K562 (cell line): Measurements from ENCODE around the gene RRAD. TPM values are rescaled to one million over a fixed set of nuclear protein-coding genes. Genes with fewer than 3 reads are reported as not detected.

Experiments used
- ATAC-seq: fragments of 200-7000 bp; cut with Tn5 transposase; 3 replicates; pipeline ENCODE4 v1.9.1; 2020; ENCODE audit warnings: moderate library complexity
- BruUV-seq: library from RNA; stranded (reverse); fragments of 400-500 nt; replicated peaks from 2 replicates; lab custom pipeline; 2021; lab: Mats Ljungman, UMichigan
- CTCF ChIA-PET: fragments of 300-600 bp; formaldehyde crosslinking; extraction: SDS; loops from one replicate; lab custom pipeline; 2021; ENCODE audit warnings: low intra/inter-chr PET ratio; lab: Yijun Ruan, JAX
- POLR2A ChIA-PET: fragments of 300-600, 350-650 bp; sonication (Branson Sonifier 250); formaldehyde crosslinking; extraction: SDS; loops from one replicate; lab custom pipeline; 2021; ENCODE audit warnings: antibody characterized with exemption, inconsistent platforms; lab: Yijun Ruan, JAX
- DNase-seq, 4 experiments: peaks; one replicate each; pipeline versions ENCODE4 v3.0.0 to v3.0.0-alpha.2; 2011 to 2018; ENCODE audit warnings: low spot score in 3 of 4, mixed read lengths in 3 of 4; ENCODE audit errors: extremely low read depth in 1 of 4
- FAIRE-seq: peaks from 2 replicates; lab custom pipeline; 2011; peaks lifted over from hg19 to GRCh38; lab: Jason Lieb, UNC
- H2AFZ ChIP-seq: 2 replicates; pipeline ENCODE4 v1.6.0; 2011; ENCODE audit warnings: low read depth, low read length, control low read depth, inconsistent platforms
- H3K27ac ChIP-seq: fragments of 200-600 bp; 3 replicates; pipeline ENCODE4 v1.8.0; 2011; ENCODE audit warnings: low read depth, mild to moderate bottlenecking, control low read depth, inconsistent platforms, low read length, moderate library complexity, mixed read lengths; ENCODE audit errors: extremely low read depth
- H3K27me3 ChIP-seq, 2 experiments: fragments of 300-600 bp in 1 of 2; 2 replicates in 1 of 2; 3 replicates in 1 of 2; pipeline versions ENCODE4 v1.6.0 to v1.8.0; 2011; ENCODE audit warnings: inconsistent platforms in 2 of 2, low read length in 2 of 2, mild to moderate bottlenecking in 1 of 2, mixed read lengths in 1 of 2, moderate library complexity in 1 of 2; ENCODE audit not compliant: control insufficient read depth in 2 of 2, insufficient read depth in 2 of 2
- H3K36me3 ChIP-seq: fragments of 300-600 bp; 3 replicates; pipeline ENCODE4 v1.8.0; 2011; ENCODE audit warnings: mild to moderate bottlenecking, low read length, inconsistent platforms; ENCODE audit not compliant: control insufficient read depth, insufficient read depth
- H3K4me1 ChIP-seq, 2 experiments: fragments of 200-600 bp in 1 of 2; replicated peaks in 1 of 2; 2 replicates in 1 of 2; 3 replicates in 1 of 2; pipeline versions ENCODE4 v1.5.1 to v1.8.0; 2011; ENCODE audit warnings: inconsistent platforms in 2 of 2, low read length in 2 of 2, mild to moderate bottlenecking in 1 of 2, mixed read lengths in 1 of 2, moderate library complexity in 1 of 2; ENCODE audit not compliant: control insufficient read depth in 2 of 2, insufficient read depth in 2 of 2
- H3K4me2 ChIP-seq: 2 replicates; pipeline ENCODE4 v1.6.1; 2011; ENCODE audit warnings: low read length, control low read depth, inconsistent platforms, mixed read lengths; ENCODE audit not compliant: insufficient read depth
- H3K4me3 ChIP-seq: fragments of 200-600 bp; sonication (generic), shearing (Covaris generic); 2 replicates; pipeline ENCODE4 v1.5.1; 2016; ENCODE audit warnings: control low read depth, inconsistent platforms
- H3K79me2 ChIP-seq: fragments of 200-600 bp; 3 replicates; pipeline ENCODE4 v1.8.0; 2011; ENCODE audit warnings: low read length, inconsistent platforms; ENCODE audit not compliant: control insufficient read depth, insufficient read depth
- H3K9ac ChIP-seq, 2 experiments: 2 replicates each; pipeline versions ENCODE4 v1.6.0 to v1.6.1; 2011; ENCODE audit warnings: low read depth in 2 of 2, low read length in 2 of 2, control low read depth in 1 of 2, inconsistent platforms in 1 of 2, mild to moderate bottlenecking in 1 of 2, mixed read lengths in 1 of 2; ENCODE audit not compliant: insufficient read depth in 1 of 2
- H3K9me1 ChIP-seq: one replicate; pipeline ENCODE4 v1.6.0; 2011; ENCODE audit warnings: inconsistent platforms, mild to moderate bottlenecking, low read length, moderate library complexity; ENCODE audit not compliant: control insufficient read depth, insufficient read depth
- H3K9me3 ChIP-seq: replicated peaks from 2 replicates; pipeline ENCODE4 v1.5.1; 2011; ENCODE audit warnings: low read depth, low read length, inconsistent platforms; ENCODE audit not compliant: control insufficient read depth, insufficient read depth
- H4K20me1 ChIP-seq: replicated peaks from 2 replicates; pipeline ENCODE4 v1.6.1; 2011; ENCODE audit warnings: low read length, inconsistent platforms, mixed read lengths; ENCODE audit not compliant: control insufficient read depth, insufficient read depth
- HINFP ChIP-seq: fragments of 450-650 bp; conservative IDR thresholded peaks from 2 replicates; pipeline ENCODE4 v1.6.1; 2016; ENCODE audit warnings: missing genetic modification characterization, low read depth, mild to moderate bottlenecking, control low read depth, missing compliant biosample characterization
- ID3 ChIP-seq, 2 experiments: fragments of 250-450 bp in 1 of 2; fragments of 450-650 bp in 1 of 2; sonication (Bioruptor Pico) in 1 of 2; IDR thresholded peaks; 2 replicates each; pipeline versions ENCODE4 v1.6.1 to v1.8.0; 2016 to 2021; ENCODE audit warnings: mild to moderate bottlenecking in 2 of 2, moderate library complexity in 2 of 2, missing compliant biosample characterization in 1 of 2, missing genetic modification characterization in 1 of 2
- RCOR1 ChIP-seq, 2 experiments: IDR thresholded peaks; 2 replicates each; pipeline ENCODE4 v1.6.1; 2012; ENCODE audit warnings: low read depth in 2 of 2, low read length in 2 of 2, borderline replicate concordance in 1 of 2, improper control_type of control experiment in 1 of 2
- ZC3H8 ChIP-seq: fragments of 450-650 bp; IDR thresholded peaks from 2 replicates; pipeline ENCODE4 v1.6.1; 2017
- ZSCAN29 ChIP-seq: fragments of 450-650 bp; IDR thresholded peaks from 2 replicates; pipeline ENCODE4 v1.6.1; 2017
- WGBS: fragments of 100-300 bp; shearing (Covaris generic); methylation state at CpG from one replicate; pipeline ENCODE4 v1.1.6; 2016; ENCODE audit warnings: low coverage, mixed read lengths; ENCODE audit not compliant: insufficient coverage; ENCODE audit errors: missing lambda C conversion rate; 5-methylcytosine and 5-hydroxymethylcytosine counted together
- in situ Hi-C: fragments of 300-500 bp; cut with MboI; formaldehyde crosslinking; loops from 4 replicates; pipeline ENCODE4 v1.15.0; 2018; ENCODE audit warnings: inconsistent platforms, mixed read lengths
- intact Hi-C: fragments of 100-400 bp; cut with micrococcal nuclease; formaldehyde crosslinking; loops from 2 replicates; pipeline ENCODE4 v1.14.2; 2022
- polyA plus RNA-seq, 8 experiments: library from polyadenylated mRNA; depleted of rRNA in 4 of 8; stranded (reverse) in 5 of 8; unstranded in 3 of 8; fragments of >200 nt; fragmentation: Nextera tagmentation in 2 of 8; fragmentation: Illumina TruSeq in 1 of 8; extraction: Ambion mirVana in 2 of 8; extraction: Trizol in 1 of 8; gene quantifications; 2 replicates each; pipeline versions ENCODE4 v1.2.1 to v1.2.3, GENCODE V29; 2011 to 2014; ENCODE audit warnings: inconsistent platforms in 1 of 8, missing spikeins in 1 of 8
- total RNA-seq, 7 experiments: library from RNA; depleted of rRNA in 6 of 7; stranded (reverse); fragments of >200 nt in 6 of 7; fragmentation: Illumina TruSeq in 2 of 7; extraction: Trizol in 2 of 7; gene quantifications; 2 replicates each; pipeline versions ENCODE4 v1.2.1 to v1.2.3, GENCODE V29; 2011 to 2021; ENCODE audit warnings: low replicate concordance in 1 of 7

RRAD gene
- total and polyA plus RNA-seq, 9 of the 15 experiments (the other 6 are each of a cell fraction or from before 2014, with no cell fraction given): 0.09 to 0.20 (median 0.13) TPM; not detected in 5

GRCh38 chr16:66911801-66912200 lies 13.5 kb downstream of the RRAD start:
- FAIRE-seq: no peak
- Histone ChIP-seq H3K9me3 (no peaks in the 10 kb centered on the region), H2AFZ (no peak overlapping the region), H3K4me3 (no peak overlapping the region), H3K9me1 (no peaks in the 10 kb centered on the region), H3K27ac (no peak overlapping the region), H3K4me2 (no peak overlapping the region)
- CTCF ChIA-PET: no interaction called here
- no peak for ATAC-seq
- DNase-seq: no peak
- POLR2A ChIA-PET: interaction anchor here (1.7 kb wide), 1 partner anchor 10 kb away, joined by 5 read pairs; no protein-coding TSS in a partner anchor
- TF ChIP-seq ID3 (CRISPR knock-in tag; IDR thresholded peaks at IDR 0.05): no peak
- no peak for TF ChIP-seq ID3 (tag; IDR thresholded peaks at IDR 0.05)
- no peak for TF ChIP-seq RCOR1 (IDR thresholded peaks at IDR 0.05; ENCODE audit: borderline replicate concordance in 1 of 2, low read depth in 2 of 2, low read length in 2 of 2)
- no peak for TF ChIP-seq ZC3H8
- no peak for TF ChIP-seq HINFP (tag)
- no peak for TF ChIP-seq ZSCAN29
- TF ChIP-seq, all 486 proteins: peak for 0
- BruUV-seq: no TSS peak
- Histone ChIP-seq H3K79me2 (no peaks in the 10 kb centered on the region), H4K20me1 (no peaks in the 10 kb centered on the region), H3K4me1 (peaks cover 0 to 7% of the 10 kb centered on the region in 2 experiments; a peak in 2 of 5 replicates), H3K27me3 (peaks cover 14 to 37% of the 10 kb centered on the region in 2 experiments; a peak in 4 of 5 replicates), H3K36me3 (no peaks in the 10 kb centered on the region), H3K9ac (peak overlapping the region in 1 of 2 experiments; percentile 47; a peak in 2 of 4 replicates)
- in situ Hi-C loops: no loop called here
- WGBS: 11% methylated on average over 8 of the region's 8 CpGs
- intact Hi-C loops: no loop called here
